ENCODE results near the gene CADPS2. TPM values are rescaled to one million over a fixed set of nuclear protein-coding genes. Genes with fewer than 3 reads are reported as not detected.

Gene CADPS2
- polyA plus RNA-seq, 1 donor: 15.1 TPM

GRCh38 chr7:122369756-122370155 is 516.5 kb downstream of the CADPS2 start:
- H3K27me3 ChIP-seq (ENCODE audit: control insufficient read depth, insufficient read depth, low read length): no peaks in the 10 kb centered on the region
- H3K9me3 ChIP-seq (ENCODE audit: control insufficient read depth, low read depth, low read length): no peaks in the 10 kb centered on the region
- no peak overlapping the region for H3K27ac ChIP-seq (ENCODE audit: low read length)
- H3K4me1 ChIP-seq (ENCODE audit: control insufficient read depth, insufficient read depth, low read length): no peaks in the 10 kb centered on the region
- no peaks in the 10 kb centered on the region for H3K36me3 ChIP-seq (ENCODE audit: control insufficient read depth, insufficient read depth, low read length)
- H3K4me3 ChIP-seq (ENCODE audit: low read length): no peak overlapping the region
- DNase-seq: no peak

- no peaks in the 10 kb centered on the region for H3K36me3 ChIP-seq (ENCODE audit: control insufficient read depth, insufficient read depth, low read length)
- H3K4me3 ChIP-seq (ENCODE audit: low read length): no peak overlapping the region
- H3K27me3 ChIP-seq (ENCODE audit: control insufficient read depth, insufficient read depth, low read length): no peaks in the 10 kb centered on the region
- H3K4me1 ChIP-seq (ENCODE audit: control insufficient read depth, insufficient read depth, low read length): no peaks in the 10 kb centered on the region
- WGBS (ENCODE audit: insufficient coverage, low lambda C conversion rate): no CpG with 5 or more reads among the region's 1 CpG
- no peak for DNase-seq
- no peak overlapping the region for H3K27ac ChIP-seq (ENCODE audit: low read length)
- H3K9me3 ChIP-seq (ENCODE audit: control insufficient read depth, low read depth, low read length): no peaks in the 10 kb centered on the region
Measured at GRCh38 chr7:122364761-122365280, 521.4 kb downstream of the CADPS2 start.

GRCh38 chr7:122363144-122363543 is 523.1 kb downstream of the CADPS2 start:
- no CpG with 5 or more reads among the region's 2 CpGs for WGBS (ENCODE audit: insufficient coverage, low lambda C conversion rate)
- H3K4me3 ChIP-seq (ENCODE audit: low read length): no peak overlapping the region

GRCh38 chr7:122362473-122362872 is 523.8 kb downstream of the CADPS2 start:
- Histone ChIP-seq H3K4me3 (ENCODE audit: low read length) (no peak overlapping the region), H3K4me1 (ENCODE audit: control insufficient read depth, insufficient read depth, low read length) (no peaks in the 10 kb centered on the region), H3K27ac (ENCODE audit: low read length) (no peak overlapping the region), H3K36me3 (ENCODE audit: control insufficient read depth, insufficient read depth, low read length) (no peaks in the 10 kb centered on the region), H3K9me3 (ENCODE audit: control insufficient read depth, low read depth, low read length) (no peaks in the 10 kb centered on the region), H3K27me3 (ENCODE audit: control insufficient read depth, insufficient read depth, low read length) (no peaks in the 10 kb centered on the region)
- 60% methylated on average over 1 of the region's 3 CpGs for WGBS (ENCODE audit: insufficient coverage, low lambda C conversion rate)
- DNase-seq: no peak

More at GRCh38 chr7:122363144-122363543, 523.1 kb downstream of the CADPS2 start:
- H3K4me1 ChIP-seq (ENCODE audit: control insufficient read depth, insufficient read depth, low read length): no peaks in the 10 kb centered on the region
- no peaks in the 10 kb centered on the region for H3K36me3 ChIP-seq (ENCODE audit: control insufficient read depth, insufficient read depth, low read length)
- H3K27ac ChIP-seq (ENCODE audit: low read length): no peak overlapping the region
- no peaks in the 10 kb centered on the region for H3K9me3 ChIP-seq (ENCODE audit: control insufficient read depth, low read depth, low read length)
- no peak for DNase-seq
- H3K27me3 ChIP-seq (ENCODE audit: control insufficient read depth, insufficient read depth, low read length): no peaks in the 10 kb centered on the region

GRCh38 chr7:122354656-122355055 is 531.6 kb downstream of the CADPS2 start:
- H3K27ac ChIP-seq (ENCODE audit: low read length): no peak overlapping the region
- 17% methylated on average over 1 of the region's 2 CpGs for WGBS (ENCODE audit: insufficient coverage, low lambda C conversion rate)
- H3K4me1 ChIP-seq (ENCODE audit: control insufficient read depth, insufficient read depth, low read length): no peaks in the 10 kb centered on the region
- no peaks in the 10 kb centered on the region for H3K9me3 ChIP-seq (ENCODE audit: control insufficient read depth, low read depth, low read length)
- H3K36me3 ChIP-seq (ENCODE audit: control insufficient read depth, insufficient read depth, low read length): no peaks in the 10 kb centered on the region
- H3K27me3 ChIP-seq (ENCODE audit: control insufficient read depth, insufficient read depth, low read length): no peaks in the 10 kb centered on the region
- peak; percentile 4 to 7 for DNase-seq
- no peak overlapping the region for H3K4me3 ChIP-seq (ENCODE audit: low read length)

GRCh38 chr7:122352454-122352853 is 533.8 kb downstream of the CADPS2 start:
- no peaks in the 10 kb centered on the region for H3K9me3 ChIP-seq (ENCODE audit: control insufficient read depth, low read depth, low read length)
- H3K4me1 ChIP-seq (ENCODE audit: control insufficient read depth, insufficient read depth, low read length): no peaks in the 10 kb centered on the region
- 61% methylated on average over 2 of the region's 3 CpGs for WGBS (ENCODE audit: insufficient coverage, low lambda C conversion rate)
- DNase-seq: no peak
- no peak overlapping the region for H3K4me3 ChIP-seq (ENCODE audit: low read length)
- no peaks in the 10 kb centered on the region for H3K27me3 ChIP-seq (ENCODE audit: control insufficient read depth, insufficient read depth, low read length)
- no peak overlapping the region for H3K27ac ChIP-seq (ENCODE audit: low read length)
- H3K36me3 ChIP-seq (ENCODE audit: control insufficient read depth, insufficient read depth, low read length): no peaks in the 10 kb centered on the region

GRCh38 chr7:122350701-122351100 is 535.6 kb downstream of the CADPS2 start:
- no CpG with 5 or more reads among the region's 3 CpGs for WGBS (ENCODE audit: insufficient coverage, low lambda C conversion rate)
- Histone ChIP-seq H3K9me3 (ENCODE audit: control insufficient read depth, low read depth, low read length) (no peaks in the 10 kb centered on the region), H3K4me1 (ENCODE audit: control insufficient read depth, insufficient read depth, low read length) (no peaks in the 10 kb centered on the region), H3K27ac (ENCODE audit: low read length) (no peak overlapping the region), H3K4me3 (ENCODE audit: low read length) (no peak overlapping the region), H3K27me3 (ENCODE audit: control insufficient read depth, insufficient read depth, low read length) (no peaks in the 10 kb centered on the region), H3K36me3 (ENCODE audit: control insufficient read depth, insufficient read depth, low read length) (no peaks in the 10 kb centered on the region)
- DNase-seq: no peak

GRCh38 chr7:122344303-122344620 is 542.0 kb downstream of the CADPS2 start:
- Histone ChIP-seq H3K4me1 (ENCODE audit: control insufficient read depth, insufficient read depth, low read length) (no peaks in the 10 kb centered on the region), H3K36me3 (ENCODE audit: control insufficient read depth, insufficient read depth, low read length) (no peaks in the 10 kb centered on the region), H3K27ac (ENCODE audit: low read length) (no peak overlapping the region), H3K27me3 (ENCODE audit: control insufficient read depth, insufficient read depth, low read length) (no peaks in the 10 kb centered on the region), H3K4me3 (ENCODE audit: low read length) (no peak overlapping the region), H3K9me3 (ENCODE audit: control insufficient read depth, low read depth, low read length) (no peaks in the 10 kb centered on the region)
- DNase-seq: no peak
- WGBS (ENCODE audit: insufficient coverage, low lambda C conversion rate): no CpG with 5 or more reads among the region's 1 CpG

GRCh38 chr7:122343601-122344302 is 542.5 kb downstream of the CADPS2 start:
- no peak overlapping the region for H3K27ac ChIP-seq (ENCODE audit: low read length)
- 80% methylated on average over 1 of the region's 7 CpGs for WGBS (ENCODE audit: insufficient coverage, low lambda C conversion rate)
- H3K4me1 ChIP-seq (ENCODE audit: control insufficient read depth, insufficient read depth, low read length): no peaks in the 10 kb centered on the region
- H3K36me3 ChIP-seq (ENCODE audit: control insufficient read depth, insufficient read depth, low read length): no peaks in the 10 kb centered on the region
- H3K27me3 ChIP-seq (ENCODE audit: control insufficient read depth, insufficient read depth, low read length): no peaks in the 10 kb centered on the region
- H3K9me3 ChIP-seq (ENCODE audit: control insufficient read depth, low read depth, low read length): no peaks in the 10 kb centered on the region
- no peak for DNase-seq
- H3K4me3 ChIP-seq (ENCODE audit: low read length): no peak overlapping the region

GRCh38 chr7:122340427-122340826 is 545.8 kb downstream of the CADPS2 start:
- WGBS (ENCODE audit: insufficient coverage, low lambda C conversion rate): no CpG with 5 or more reads among the region's 1 CpG
- DNase-seq: no peak
- H3K27me3 ChIP-seq (ENCODE audit: control insufficient read depth, insufficient read depth, low read length): no peaks in the 10 kb centered on the region
- H3K27ac ChIP-seq (ENCODE audit: low read length): no peak overlapping the region
- no peaks in the 10 kb centered on the region for H3K36me3 ChIP-seq (ENCODE audit: control insufficient read depth, insufficient read depth, low read length)
- no peak overlapping the region for H3K4me3 ChIP-seq (ENCODE audit: low read length)
- H3K4me1 ChIP-seq (ENCODE audit: control insufficient read depth, insufficient read depth, low read length): no peaks in the 10 kb centered on the region
- H3K9me3 ChIP-seq (ENCODE audit: control insufficient read depth, low read depth, low read length): no peaks in the 10 kb centered on the region

Measured in large intestine (tissue), 3 donors.